HG03196 (cell line): Measurements from ENCODE around the gene PHTF1.

ENCODE experiments used
- ATAC-seq: cut with Tn5 transposase; IDR thresholded peaks from one replicate; pipeline ENCODE4 v1.9.1; 2021; ENCODE audit not compliant: unreplicated experiment

Gene PHTF1

DNA sequence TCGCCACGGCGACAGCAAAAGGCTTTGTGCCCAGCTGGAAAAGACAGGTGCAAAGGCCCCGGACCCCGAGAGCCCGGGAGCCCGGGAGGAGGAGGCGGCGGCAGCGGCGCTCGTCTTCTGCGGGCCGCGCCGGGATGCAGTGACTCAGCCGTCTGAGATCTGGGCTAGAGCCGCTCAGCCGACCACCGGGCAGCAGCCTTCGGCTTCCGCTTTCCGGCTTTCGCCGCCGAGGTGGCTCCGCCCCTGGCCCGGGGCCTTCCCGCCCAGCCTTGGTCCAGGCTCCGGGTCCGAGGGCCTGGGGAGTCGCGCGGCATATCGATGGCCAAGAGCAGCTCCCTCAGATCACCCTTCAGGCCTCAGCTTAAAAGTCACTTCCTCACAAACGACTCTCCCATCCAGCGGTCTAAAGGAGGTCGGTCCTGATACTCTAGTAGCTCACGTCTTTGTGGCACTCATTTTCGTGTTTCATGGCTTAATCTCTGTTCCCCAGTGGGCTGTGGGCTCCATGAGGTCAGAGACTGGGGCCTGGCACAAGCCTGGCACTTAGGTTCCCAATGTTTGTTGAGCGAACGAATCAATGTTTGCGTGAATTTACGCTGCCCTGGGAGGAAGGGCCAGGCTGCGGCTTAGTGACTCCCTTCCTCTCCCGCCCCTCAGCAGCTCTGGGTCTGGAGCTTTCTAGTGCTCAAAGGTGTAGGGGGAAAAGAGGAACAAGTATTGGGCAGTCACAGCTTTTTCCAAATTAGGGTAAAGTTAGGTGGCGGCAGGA, at the start of gene PHTF1:
Gene PHTF1 (minus strand): TSS at position 154 of the 769 bp plus-strand sequence. CDS start 783 bp downstream, outside the sequence.
- ATAC-seq: peak; percentile 83

DNA sequence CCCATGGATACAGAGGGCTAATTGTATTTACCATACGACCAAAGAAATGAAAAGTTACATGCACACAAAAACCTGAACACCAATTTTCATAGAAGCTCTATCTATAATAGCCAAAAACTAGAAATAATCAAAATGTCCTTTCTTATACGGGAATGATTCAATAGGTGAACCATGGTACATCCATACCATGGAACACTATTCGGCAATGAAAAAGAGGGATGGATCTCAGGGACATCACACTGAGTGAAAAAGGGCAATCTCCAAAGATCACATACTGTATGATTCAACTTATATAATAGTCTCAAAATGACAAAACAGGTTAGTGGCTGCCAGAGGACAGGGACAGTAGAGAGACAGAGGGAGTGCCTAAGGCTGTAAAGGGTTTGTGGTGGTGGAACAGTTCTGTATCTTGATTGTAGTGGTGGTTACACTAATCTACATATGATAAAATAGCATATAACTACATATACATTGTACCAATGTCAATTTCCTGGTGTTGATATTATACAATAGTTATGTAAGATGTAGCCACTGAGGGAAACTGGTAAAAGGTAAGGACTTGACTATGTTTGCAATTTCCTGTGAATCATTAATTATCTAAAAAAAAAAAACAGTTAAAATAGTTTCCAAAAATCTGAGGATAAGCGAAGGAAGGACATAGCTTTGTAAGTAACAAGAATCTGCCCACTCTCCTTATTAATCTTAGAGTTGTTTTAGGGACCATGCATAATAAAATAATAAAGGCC, 49.3 kb upstream of the PHTF1 start:
- ATAC-seq: no peak

DNA sequence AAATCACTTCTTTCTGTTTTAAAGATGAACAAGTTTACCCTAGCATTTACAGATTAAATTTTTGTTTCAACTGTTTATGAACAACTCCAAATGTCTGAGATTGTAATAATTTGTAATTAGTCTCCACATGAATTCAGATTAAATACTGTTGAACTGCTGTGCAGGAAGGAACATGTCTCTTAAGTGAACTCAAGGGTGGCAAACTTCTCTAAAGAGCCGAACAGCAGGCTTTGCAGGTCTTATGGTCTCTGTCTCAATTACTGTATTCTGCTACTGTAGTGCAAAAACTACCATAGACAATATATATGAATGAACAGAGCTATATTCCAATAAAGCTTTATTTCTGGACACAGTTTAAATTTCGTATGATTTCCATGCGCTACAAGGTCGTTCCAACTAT, 46.4 kb upstream of the PHTF1 start:
- no peak for ATAC-seq

DNA sequence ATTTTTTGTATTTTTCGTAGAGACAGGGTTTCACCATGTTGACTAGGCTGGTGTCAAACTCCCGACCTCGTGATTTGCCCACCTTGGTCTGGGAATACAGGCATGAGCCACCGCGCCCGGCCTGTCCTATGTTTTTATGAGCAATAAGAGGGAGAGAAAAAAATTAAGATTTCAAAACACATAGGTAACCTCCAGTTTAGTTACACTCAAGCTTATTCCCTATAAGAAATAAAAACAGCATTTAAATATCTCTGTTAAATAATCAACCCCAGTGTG, 45.9 kb upstream of the PHTF1 start:
- no peak for ATAC-seq

DNA sequence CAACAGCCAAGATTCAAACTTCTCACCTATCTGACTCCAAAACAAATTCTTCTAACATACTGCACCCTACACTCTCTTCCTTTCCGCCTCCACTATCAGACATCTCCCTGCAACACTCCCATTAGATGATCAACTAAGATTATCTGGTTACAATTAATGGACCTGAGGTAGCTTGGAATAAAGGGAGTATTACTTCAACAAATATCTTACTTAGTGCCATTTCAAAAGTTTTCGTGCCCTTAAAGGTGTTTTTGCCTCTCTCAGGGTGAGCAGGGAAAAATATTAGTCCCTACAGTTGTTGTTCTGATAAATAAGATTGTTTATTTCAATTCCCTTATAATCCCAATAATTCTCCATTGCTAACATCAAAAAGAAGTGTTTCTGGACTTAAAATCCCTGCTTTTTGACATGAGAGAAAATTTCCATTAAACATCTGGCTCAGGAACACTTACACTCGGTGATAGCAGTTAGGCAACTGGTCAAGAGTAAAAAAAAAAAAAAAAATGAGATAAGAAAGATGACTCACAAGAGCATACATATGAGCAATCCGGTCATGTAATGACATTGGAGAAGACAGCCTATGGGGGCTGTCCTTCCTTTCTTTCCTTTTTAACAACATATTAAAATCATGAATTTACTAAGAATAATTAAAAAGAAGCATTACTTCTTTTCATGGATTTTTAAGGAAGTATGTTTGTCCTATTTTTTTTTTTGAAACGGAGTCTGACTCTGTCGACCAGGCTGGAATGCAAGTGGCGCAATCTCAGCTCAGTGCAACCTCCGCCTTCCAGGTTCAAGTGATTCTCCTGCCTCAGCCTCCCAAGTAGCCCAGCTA, 45.4 kb upstream of the PHTF1 start:
- ATAC-seq: no peak

DNA sequence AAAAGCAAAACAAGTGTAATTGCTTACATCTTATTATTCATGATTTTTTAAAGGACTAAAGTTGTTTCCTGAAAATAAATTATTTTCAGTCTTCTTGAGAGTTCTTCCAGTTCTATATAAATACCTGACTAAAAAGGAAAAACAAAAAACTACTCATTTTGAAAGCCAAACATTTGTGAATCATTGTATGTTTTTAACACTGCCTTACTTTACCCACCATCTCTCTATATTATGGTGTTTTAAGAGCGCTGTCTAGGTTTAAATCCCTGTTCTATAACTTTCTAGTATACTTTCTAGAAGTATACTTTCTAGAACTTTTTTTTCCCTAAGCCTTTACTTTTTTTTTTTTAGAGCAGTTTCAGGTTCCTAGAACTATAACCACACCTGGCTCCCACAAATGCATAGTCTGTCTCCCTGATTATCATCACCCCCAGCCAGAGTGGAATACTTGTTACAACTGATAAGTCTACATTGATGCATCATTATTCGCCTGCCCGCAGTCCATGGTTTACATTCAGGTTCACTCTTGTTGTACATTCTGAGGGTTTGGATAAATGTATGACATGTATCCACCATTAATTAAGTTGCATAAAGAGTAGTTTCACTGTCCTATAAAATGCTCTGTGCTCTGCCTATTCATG, 43.2 kb upstream of the PHTF1 start:
- ATAC-seq: no peak

DNA sequence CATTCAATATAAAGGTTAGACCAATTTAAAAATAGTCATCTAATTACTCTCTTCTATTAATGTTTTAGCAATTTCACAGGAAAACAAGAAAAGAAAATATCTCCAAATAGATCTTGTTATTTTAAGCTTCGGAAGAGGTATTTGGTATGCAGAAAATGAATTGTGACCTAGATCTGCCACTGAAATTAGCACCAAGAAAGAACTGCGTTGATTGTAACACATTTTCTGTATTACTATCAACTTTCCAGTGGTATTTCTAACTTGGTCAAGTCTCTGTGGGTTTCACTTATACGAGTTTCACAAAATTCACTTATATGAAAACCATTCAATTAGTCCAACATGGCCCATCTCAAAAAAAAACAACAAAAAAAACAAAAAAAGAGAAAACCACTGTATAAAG, 41.2 kb upstream of the PHTF1 start:
- ATAC-seq: no peak

DNA sequence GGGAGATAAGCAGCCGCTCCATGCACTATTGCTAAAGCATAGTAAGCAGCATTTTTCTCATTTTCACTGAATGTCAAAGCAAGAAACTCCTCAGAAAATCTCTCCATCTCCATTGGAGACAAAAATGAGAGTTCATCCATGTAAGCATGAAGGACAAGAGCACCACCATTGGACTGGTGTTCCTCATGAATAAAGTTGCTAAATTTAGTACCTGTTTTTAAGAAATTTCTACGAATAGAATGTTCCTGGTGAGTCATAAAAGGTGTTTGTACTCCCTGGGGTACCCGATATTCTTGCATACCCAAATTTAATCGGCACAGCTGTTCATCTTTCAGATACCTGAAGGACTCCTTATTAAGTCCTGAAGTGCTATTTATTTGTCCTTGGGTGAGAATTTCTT, 38.2 kb upstream of the PHTF1 start:
- no peak for ATAC-seq

DNA sequence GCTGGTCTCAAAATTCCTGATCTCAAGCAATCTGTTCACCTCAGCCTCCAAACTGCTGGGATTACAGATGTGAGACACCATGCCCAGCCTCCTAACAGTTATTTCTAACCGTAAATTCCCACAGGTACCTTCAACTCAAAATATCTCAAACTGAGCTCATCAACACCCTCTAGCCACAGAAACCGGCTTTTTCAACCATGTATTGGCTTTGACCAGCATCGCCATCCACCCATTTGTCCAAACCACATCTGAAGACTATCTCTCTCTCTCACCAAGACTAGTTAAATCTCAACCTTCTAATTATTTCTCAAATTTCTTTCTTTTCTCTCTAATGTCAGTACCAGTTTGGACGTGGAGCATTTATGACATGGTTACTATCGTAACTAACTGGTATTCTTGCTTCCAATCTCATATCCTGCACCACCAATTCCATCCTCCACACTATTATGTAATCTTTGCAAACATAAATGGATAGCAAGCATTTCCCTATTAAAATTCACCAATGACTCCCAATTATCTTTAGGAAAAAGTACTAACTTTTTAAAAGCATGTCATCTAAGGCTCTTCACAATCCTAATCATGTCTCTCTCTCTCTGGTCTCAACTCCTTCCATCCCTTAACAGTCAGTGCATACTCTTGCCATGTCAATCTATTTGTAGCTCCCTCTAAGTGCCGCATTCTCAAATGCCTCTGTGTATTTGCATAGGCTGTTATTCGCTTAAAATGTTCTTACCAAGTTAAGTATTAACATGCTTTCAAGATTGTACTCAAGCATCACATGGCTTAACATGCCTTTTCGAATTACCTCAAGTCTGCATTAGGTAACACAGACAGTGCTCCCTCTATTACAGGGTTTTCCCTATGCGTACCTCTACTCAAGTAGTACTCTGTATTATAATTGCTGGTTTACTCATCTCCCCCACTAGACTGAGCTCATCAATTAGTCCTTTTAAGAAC, 34.9 kb upstream of the PHTF1 start:
- ATAC-seq: peak; percentile 58

DNA sequence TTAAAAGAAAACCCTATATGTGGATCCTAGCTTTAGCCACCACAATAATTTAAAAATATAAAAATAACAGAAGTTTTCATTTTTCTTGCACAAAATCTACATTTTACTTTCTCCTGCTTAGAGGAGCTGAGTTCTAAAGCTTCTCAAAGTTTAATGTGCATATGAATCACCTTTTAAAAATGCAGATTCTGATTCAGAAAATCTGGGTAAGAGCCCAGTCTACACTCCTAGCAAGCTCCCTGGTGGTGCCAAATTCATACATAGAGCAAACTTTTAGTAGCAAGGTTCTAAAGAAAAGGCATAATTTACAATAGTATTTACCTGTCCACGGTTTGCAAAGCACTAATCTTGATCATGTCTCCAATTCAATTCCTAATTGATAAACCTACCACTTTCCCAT, 33.7 kb upstream of the PHTF1 start:
- no peak for ATAC-seq

DNA sequence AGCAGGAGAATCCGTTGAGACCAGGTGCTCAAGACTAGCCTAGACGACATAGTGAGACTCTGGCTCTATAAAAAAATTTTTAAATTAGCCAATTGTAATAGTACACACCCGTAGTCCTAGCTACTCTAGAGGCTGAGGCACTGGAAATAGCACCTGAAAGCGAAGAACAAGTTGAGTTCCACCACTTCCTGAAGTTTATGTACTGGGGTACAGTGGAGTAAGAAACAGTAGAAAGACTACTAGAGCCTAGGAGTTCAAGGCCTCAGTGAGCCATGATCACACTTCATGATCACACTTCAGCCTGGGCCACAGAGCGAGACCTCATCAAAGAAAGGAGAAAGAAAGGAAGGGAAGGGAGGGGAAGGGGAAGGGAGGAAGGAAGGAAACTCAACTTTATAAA, 33.2 kb upstream of the PHTF1 start:
- no peak for ATAC-seq

DNA sequence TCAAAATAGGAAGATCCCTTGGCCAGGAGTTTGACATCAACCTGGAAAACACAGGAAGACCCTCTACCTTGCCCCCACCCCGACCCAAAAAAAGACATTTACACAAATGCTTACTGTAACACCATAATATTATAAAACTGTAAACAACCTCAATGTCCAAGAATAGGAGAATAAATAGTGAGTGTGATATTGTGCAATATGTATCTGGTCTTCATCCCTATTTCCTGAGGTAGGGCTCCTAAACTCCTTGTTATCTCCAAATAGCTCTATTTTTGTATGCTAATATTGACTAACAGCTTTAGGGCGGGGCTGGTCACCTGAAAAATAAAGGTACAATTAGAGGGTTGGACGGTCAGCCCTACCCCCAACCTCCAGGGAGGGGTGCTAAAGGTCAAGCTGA, 29.5 kb upstream of the PHTF1 start:
- ATAC-seq: no peak

DNA sequence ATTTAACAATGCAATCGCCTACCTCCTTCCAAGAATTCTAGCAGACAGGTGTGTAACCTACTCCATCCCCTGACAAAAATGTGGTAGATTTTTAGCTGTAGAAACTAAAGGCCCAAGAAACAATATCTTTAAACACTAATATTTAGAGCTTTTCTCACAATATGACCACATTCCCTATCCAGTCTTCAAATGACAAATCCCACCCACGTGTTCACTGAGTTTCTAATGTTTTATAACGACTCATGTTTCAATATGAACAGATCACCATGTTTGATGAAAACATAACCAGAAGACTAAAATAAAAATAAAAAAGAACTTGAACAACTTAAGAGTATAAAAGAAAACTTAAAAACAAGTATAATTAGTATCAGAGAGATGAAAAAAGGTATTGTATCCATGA, 28.4 kb upstream of the PHTF1 start:
- no peak for ATAC-seq

DNA sequence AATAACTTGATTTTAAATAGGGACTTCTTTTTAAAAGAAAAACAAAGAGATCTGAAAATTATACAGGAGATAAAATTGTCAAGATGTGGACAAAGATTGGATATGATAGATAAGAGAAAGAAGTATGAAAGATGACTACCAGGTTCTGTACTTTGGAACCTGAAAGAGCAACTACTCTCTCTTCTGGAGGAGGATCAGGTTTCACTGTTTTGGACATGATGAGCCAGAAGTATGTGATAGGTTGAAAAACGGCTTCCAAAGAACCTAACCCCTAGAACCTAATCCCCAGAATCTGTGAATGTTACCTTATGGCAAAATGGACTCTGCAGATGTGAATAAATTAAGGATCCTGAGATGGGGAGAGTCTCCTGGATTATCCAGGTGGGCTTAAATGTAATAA, 26.8 kb upstream of the PHTF1 start:
- ATAC-seq: no peak

DNA sequence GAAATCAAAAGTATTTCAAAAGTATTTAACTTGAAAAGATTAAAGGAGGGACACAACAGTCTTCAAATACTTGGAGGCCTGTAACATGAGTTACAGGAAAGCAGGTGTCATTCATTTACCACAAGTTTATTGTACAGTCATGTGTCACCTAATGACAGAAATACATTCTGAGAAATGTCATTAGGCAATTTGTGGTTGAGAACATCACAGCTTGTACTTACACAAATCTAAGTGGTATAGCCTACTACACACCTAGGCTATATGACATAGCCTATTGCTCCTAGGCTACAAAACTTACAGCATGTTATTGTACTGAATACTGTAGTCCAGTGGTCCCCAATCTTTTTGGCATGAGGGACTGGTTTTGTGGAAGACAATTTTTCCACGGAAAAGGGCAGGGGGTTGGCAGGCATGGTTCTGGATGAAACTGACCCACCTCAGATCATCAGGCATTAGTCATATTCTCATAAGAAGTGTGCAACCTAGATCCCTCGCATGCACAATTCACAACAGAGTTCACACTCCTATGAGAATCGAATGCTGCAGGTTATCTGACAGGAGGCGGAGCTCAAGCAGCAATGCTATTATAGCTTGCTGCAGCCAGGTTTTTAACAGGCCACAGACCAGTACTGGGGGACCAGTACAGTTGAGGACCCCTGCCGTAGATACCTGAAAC, 25.0 kb upstream of the PHTF1 start:
- peak; percentile 71 for ATAC-seq

DNA sequence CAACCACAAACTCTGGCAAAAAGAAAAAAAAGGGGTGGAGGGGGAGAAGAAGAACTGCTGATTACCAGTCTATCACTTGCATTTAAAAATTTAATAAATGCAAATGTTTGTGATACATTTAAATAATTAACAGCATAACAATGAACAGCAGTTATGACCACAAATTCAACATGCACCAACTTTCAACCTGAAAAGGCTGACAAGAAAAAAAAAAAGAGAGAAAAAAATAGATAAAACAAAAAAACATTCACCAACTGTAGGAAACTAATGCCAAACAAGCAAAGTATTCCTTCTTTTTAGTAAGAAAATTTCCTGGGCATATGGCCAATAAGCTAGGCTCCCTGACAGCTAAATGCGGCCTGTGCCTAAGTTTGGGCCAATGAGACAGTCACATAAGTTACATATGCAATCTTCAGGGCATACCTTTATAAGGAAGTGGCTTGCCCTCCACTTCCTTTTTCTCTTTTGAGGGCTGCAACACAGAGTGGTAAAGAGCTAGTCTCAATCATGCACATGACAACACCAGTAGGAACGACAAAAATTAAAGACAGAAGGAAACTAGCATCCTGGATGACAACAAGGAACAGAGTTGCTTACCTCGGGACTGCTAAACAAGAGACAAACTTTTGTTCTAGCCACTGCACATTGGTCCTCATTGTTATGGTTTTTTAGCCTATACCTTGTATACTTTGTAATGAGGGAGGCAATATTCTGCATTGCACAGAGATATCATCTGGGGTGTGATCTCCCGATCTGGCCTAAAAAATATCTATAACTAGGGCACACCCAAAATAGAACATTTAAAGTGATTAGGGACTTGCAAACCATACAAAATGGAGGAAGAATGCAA, 24.2 kb upstream of the PHTF1 start:
- ATAC-seq: peak; percentile 82

DNA sequence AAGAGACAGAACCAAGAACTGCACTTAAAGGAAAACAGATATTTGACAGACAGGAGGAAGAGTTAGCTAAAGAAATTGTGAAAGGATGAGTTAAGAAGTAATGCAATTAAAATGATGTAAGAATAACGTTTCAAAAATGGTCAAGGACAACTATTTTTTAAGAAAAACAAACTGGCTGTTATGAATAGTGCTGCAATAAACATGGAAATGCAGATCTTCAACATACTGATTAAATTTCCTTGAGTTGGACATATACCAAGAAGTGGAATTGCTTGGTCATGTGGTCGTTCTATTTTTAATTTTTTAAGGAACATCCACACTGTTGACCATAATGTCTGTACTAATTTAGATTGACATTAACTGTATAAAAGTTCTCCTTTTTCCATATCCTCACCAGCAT, 23.1 kb upstream of the PHTF1 start:
- no peak for ATAC-seq

DNA sequence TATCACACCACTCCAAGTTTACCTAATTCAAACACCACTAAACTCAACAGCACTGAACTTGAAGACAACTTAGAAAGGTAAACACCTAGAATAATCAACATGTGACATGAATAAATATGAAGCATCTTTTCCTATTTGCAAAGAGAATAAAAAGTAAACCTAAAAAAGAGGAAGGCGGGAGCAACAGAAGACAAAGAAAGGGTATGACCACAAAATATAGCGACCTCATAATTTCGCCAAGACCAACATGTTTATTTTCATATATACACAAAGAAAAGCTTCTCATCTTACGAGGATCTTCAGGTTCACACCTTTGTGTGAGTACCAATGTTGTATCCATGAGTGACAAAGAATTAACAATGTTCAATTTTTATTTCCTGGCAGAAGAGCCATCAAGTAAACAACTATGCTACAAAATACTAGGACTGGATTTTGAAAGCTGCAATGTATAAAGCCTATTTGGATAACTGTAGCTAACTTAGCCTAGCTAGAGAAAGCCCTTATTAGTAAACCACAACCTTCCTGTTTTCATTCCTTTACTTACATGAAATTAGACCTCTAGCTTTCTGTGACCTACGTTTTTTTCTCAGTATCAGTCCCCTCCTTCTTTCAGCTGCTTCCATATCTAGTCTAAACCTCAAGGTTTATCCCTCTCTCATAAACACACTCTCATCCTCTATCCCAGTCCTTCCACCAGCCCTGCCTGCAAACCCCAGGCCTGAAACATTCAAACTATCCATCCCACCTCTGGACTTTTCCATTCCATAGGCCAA, 21.3 kb upstream of the PHTF1 start:
- ATAC-seq: no peak
